Activated CD8-positive, alpha-beta memory T cell treated with anti-CD3 and anti-CD28 coated beads for 4 hours (primary cell): ENCODE data around the gene SWT1.
"Not testable (repeated sequence)": the region's sequence is repeated elsewhere in the genome, so short reads cannot be mapped to it uniquely, and the experiment has no call there.

Experiments used
- DNase-seq, 2 donors: peaks; one replicate each; pipeline ENCODE4 v3.0.0-alpha.2; 2020; ENCODE audit warnings: low read depth in 2 of 2

SWT1 gene

DNA sequence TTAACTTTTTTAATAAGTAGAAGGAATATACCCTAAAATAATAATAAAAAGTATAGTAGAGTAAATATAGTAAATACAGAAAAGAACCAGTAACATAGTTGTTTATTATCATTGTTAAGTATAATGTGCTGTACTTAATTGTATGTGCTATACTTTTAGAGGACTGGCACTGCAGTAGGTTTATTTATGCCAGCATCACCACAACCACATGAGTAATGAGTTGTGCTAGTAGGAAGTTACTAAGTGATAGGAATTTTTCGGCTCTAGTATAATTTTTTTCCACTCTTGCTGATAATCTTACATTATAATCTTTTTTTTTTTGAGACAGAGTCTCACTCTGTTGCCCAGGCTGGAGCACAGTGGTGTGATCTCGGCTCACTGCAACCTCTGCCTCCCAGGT is 88.5 kb downstream of the SWT1 start:
- no peak for DNase-seq

DNA sequence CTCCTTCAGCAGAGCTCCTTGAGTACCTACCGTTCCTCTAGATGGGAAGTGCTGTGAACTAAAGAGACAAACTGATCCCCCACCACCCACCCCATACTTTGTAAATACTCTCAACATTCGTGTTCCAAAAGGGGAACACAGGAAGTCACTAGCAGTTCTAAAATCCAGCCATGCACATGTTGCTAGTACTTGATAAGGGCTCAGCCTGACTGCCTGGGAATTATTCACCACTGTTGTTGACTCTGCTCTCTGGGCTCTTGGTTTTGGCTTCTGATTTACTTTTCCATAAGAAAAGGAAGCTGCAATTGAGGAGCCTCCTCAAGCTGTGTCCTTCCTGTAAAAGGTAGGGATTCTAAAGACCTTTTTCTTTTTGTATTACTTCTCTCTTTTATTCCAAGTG is 92.6 kb downstream of the SWT1 start:
- DNase-seq = no peak

DNA sequence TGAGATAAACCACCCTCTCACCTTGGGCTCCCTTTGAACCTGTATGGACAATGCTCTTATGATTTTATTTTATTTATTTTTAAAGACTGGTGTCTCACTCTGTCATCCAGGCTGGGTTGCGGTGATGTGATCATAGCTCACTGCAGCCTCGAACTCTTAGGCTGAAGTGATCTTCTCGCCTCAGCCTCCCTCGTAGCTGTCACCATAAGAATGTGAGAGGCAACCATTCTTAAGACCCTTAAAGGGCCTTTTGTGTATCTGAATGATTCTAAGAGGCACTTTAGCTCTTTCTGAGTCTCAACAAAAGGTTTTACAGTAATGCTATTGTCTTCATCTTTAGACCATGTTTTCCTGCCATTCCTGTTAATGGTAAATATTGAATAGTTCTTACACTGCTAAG is 93.1 kb downstream of the SWT1 start:
- no peak for DNase-seq

DNA sequence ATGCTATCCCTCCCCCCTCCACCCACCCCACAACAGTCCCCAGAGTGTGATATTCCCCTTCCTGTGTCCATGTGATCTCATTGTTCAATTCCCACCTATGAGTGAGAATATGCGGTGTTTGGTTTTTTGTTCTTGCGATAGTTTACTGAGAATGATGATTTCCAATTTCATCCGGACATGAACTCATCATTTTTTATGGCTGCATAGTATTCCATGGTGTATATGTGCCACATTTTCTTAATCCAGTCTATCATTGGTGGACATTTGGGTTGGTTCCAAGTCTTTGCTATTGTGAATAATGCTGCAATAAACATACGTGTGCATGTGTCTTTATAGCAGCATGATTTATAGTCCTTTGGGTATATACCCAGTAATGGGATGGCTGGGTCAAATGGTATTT is 95.0 kb downstream of the SWT1 start:
- not testable (repeated sequence) for DNase-seq

DNA sequence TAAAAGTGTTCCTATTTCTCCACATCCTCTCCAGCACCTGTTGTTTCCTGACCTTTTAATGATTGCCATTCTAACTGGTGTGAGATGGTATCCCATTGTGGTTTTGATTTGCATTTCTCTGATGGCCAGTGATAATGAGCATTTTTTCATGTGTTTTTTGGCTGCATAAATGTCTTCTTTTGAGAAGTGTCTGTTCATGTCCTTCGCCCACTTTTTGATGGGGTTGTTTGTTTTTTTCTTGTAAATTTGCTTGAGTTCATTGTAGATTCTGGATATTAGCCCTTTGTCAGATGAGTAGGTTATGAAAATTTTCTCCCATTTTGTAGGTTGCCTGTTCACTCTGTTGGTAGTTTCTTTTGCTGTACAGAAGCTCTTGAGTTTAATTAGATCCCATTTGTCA is 95.4 kb downstream of the SWT1 start:
- DNase-seq = not testable (repeated sequence)

DNA sequence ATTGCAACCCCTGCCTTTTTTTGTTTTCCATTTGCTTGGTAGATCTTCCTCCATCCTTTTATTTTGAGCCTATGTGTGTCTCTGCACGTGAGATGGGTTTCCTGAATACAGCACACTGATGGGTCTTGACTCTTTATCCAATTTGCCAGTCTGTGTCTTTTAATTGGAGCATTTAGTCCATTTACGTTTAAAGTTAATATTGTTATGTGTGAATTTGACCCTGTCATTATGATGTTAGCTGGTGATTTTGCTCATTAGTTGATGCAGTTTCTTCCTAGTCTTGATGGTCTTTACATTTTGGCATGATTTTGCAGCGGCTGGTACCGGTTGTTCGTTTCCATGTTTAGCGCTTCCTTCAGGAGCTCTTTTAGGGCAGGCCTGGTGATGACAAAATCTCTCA is 98.6 kb downstream of the SWT1 start:
- DNase-seq = not testable (repeated sequence)

DNA sequence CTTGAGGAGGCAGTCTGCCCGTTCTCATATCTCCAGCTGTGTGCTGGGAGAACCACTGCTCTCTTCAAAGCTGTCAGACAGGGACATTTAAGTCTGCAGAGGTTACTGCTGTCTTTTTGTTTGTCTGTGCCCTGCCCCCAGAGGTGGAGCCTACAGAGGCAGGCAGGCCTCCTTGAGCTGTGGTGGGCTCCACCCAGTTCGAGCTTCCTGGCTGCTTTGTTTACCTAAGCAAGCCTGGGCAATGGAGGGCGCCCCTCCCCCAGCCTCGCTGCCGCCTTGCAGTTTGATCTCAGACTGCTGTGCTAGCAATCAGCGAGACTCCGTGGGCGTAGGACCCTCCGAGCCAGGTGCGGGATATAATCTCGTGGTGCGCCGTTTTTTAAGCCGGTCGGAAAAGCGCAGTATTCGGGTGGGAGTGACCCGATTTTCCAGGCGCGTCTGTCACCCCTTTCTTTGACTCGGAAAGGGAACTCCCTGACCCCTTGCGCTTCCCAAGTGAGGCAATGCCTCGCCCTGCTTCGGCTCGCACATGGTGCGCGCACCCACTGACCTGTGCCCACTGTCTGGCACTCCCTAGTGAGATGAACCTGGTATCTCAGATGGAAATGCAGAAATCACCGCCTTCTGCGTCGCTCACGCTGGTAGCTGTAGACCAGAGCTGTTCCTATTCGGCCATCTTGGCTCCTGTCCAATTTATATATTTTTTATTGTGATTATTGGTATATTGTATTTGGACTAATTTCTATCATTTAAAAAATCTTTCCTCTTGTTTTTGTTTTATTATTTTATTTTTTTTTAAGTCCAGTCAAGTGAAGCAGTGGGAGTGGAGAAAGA is 100.4 kb downstream of the SWT1 start:
- not testable (repeated sequence) for DNase-seq

DNA sequence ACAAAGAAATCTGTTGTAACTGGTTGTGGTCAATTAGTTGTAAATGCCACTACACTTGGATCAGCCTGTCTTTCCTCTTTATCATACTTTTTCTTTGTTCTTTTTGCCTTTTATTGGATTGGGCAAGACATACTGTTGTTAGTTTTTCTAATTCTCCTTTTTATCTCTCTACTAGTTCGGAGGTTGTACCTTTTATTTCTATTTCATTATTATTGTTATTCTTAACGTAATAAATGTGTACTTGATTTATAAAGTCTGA is 100.9 kb downstream of the SWT1 start:
- no peak for DNase-seq

DNA sequence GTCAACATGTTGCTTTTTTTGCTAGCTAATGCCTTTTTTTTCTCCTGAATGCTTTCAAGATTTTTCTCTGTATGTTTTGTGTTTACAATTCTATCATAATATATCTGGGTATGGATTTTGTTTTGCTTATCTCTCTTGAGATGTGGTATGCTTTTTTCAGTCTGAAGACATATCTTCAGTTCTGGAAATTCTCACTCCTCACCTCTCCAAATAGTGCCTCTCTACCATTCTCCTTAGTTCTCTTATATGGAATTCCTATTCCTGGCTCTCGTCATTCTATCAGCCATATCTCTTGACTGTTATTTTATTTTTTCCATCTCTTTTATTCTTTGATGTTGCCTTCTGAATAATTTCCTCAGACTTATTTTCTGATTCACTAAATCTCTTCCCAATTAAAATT is 101.7 kb downstream of the SWT1 start:
- DNase-seq = no peak

DNA sequence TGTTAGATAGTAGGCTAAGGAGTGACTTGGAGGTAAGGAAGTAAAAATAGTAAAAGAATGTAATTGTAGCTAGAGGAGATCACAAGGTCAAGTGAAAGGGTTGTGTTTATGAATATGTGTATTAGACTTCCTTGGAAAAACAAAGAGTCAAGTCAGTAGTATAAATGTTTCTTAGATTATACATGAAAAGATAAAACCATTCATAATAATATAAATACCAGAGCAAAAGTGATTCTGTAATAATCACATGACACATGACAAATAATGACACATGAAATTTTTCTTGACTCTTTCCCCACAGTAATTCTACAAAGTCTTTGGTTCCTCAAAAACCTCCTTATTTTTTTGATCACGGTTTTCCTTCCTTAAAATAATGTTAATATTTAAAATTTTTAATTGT is 103.6 kb downstream of the SWT1 start:
- no peak for DNase-seq

DNA sequence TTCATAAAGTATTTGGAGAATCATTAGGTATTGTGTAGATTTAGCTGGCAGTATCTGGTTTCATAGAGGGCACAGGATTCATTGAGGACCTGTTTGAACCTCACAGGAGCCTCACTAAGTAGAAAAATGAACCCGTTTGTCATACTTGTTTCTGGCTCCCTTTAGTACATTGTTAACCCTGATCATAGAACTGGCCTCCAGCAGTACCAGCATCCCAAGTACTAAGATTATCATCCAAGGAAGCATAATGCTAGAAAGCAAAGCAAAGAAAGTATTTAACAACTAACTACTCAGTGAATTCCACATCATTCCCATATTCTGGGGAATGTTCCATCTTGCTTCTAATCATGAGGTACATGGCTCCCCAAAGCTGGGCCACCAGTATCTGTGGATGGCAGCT is 105.2 kb downstream of the SWT1 start:
- no peak for DNase-seq

DNA sequence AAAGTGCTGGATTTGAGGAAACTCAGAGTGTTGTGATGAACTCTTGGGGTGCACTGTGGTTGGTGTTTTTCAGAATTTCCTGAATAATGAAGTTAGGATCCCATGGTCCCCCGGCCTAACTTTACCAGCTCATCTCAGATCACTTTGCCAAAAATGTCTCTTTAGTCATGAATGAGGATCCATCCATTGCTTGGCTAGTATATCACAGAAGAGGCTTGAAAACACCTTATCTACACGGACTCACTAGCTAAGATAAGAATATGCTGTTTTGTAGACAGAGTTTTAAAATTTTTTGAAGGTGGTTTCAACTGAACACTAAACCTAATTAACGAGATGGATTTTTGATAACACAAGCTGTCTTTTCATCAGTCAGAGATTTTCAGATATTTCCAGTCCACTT is 106.3 kb downstream of the SWT1 start:
- DNase-seq = no peak

DNA sequence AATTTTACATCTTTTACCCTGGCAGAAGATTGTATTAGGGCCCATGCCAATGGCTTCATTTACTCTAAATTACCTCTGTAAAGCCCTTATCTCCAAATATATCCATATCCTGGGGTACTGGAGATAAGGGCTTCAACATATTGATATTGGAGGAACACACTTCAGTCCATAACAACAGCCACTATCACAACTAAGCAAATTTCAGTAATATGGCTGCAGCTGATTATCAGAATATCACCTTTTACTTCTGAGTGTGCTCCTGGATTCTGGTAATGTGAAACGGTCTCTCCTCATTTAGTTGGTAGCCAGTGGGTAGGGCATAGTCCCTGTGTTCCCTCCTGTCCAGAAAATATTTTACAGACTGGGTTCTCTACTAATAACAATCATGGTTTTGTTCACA is 106.8 kb downstream of the SWT1 start:
- no peak for DNase-seq

DNA sequence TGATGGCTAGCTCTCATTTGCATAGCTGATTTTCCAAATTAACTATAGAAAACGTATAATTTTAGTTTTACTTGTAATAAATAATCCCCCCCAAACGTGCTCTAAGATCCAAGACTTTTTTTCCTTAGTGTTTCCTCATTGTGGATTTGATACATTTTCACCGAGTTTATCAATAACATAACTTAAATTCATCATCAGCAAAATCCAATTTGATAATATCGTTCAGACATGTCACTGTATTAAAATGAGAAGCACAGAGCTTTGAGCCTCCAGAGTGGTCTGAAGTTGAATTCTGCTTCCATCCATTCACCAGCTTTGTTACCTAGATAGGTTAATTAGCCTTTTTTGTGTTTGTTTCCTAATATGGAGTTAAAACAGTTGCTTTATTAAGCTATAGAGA is 108.3 kb downstream of the SWT1 start:
- no peak for DNase-seq

DNA sequence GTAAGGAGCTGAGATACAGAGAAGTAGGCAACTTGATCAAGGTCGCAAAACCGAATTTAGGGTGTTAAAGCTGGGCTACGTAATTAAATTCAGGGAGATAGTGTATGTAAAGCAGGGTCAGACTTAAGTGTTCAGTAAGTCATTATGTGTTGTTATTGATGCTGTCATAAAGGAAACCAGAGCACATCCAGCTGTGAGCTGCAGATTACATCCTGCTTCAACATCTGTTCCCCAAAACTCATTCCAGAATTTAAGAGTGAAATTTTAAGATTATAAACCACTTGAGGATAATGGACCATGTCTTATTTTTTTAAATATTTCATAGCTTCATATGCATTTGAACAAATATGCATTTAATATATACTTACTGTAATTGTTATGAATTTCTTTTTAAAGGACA is 110.3 kb downstream of the SWT1 start:
- DNase-seq = no peak

DNA sequence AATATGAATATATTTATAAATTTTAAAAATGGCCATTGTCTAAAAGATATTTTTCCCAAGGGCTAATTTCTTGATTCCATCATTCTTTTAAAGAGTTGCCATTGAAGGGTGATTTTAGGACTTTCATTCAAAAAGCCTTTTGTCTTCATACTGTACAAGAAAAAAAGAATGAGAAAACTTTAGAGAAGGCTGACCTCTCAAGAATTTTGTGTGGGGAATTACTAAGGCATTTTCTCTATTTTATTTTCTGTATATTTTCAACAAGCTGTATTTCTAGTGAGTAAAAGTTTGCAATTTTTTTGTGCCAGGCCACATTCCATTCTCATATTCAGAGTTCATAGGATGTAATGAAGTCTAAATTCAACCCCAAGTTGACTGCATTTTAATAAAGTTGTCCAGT is 110.7 kb downstream of the SWT1 start:
- DNase-seq = no peak

DNA sequence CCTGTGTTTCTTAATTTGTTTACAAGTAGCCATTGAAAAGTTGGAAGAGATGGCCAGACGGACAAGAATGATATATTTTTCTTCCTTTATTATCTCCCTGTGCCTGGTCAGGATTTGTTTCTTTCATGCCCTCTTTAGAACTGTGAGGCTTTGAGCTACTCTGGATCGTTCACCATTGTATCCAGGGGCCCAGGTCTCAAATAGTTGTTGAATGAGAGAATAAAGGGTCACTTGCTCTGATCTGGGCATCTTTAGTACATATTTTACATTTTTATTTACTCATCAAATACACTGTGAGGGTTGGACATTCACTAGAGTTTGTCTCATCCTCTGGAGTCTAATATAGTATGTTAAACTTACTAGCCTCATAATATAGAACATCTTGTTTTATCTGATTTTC is 111.4 kb downstream of the SWT1 start:
- DNase-seq = no peak

DNA sequence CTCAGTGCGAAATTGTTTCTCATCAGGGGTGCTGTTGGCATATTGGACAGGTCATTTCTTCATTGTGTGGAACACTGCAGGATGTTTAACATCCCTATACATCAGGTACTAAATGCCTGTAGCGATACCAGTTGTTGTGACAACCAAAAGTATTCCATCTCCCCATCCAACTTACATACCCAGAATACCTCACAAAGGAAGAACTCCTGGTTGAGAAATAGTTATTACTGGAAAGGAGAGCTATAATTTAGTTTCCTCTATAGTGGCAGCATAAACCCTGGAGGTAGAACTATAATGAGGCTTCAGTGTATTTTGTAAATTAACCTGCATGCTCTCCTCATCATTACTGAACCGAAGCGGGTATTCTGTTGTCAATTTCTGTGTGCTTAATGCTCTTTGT is 115.0 kb downstream of the SWT1 start:
- no peak for DNase-seq

DNA sequence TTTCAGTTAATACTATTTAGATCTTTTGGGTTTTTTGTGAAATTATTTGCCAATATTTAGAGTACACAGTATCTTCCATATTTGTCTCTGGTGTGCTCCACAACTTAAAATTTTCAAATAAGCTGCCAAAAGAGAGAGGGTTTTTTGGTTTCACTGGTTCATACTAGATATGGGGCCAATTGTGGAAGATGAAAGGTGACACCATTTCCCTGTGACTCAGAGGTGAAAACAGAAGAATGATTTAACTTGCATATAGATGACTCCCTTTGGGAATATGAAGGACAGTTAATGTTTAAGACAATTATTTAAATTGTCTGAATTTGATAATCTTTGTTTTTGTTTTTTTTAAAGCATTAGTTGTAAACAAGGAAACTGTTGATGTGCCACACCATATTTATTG is 122.6 kb downstream of the SWT1 start:
- no peak for DNase-seq

DNA sequence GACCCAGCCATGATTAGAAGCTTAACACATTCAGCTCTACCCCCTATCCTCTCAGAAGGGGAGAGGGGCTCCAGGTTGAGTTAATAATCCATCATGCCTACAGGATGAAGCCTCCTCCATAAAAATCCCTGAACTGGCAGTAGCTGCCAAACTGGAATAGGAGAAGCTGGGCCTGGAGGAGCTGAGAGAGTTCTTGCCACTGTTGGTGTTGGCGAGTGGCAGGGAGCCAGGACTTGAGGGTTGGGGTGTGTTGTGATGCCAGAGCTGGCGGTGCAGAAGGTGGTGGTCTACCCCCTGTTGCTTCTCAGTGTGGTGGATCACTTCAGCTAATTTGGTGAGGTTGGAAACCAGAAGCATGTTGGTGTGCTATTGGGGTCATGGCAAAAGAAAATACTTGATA is 123.6 kb downstream of the SWT1 start:
- DNase-seq = no peak

DNA sequence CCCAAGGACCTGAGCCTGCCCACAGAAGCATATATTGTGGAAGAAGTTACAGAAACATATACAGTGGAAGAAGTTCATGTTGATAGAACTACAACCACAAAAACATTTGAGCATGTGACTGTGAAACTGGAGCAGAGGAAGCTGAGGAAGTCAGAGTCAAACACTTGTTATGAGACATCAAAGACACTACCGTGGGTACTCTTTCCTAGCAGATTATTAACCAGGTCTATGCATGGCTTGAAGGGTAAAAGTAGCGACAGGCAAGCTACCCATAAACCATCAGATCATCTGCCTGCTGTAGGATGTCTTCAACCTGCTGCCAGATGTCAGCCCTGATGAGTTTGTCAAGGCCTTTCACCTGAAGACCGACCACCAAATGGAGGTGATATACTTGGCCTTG is 124.3 kb downstream of the SWT1 start:
- no peak for DNase-seq

DNA sequence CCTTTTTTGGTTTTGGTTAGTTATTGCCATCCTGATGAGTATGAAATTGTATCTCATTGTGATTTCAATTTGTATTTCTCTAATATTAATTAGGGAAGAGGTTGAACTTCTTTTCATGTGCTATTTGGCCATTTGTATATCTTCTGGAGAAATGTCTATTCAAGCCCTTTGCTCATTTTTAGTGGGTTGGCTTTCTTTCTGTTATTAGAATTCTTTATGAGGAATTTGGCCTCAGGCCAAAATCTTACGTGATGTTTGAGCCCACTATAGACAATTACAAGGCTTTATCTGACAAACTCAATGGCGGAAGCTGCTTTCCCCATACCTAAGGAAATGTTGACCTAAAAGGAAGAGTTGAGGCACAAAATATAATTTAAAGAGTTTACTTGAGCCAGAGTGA is 127.1 kb downstream of the SWT1 start:
- DNase-seq = no peak

DNA sequence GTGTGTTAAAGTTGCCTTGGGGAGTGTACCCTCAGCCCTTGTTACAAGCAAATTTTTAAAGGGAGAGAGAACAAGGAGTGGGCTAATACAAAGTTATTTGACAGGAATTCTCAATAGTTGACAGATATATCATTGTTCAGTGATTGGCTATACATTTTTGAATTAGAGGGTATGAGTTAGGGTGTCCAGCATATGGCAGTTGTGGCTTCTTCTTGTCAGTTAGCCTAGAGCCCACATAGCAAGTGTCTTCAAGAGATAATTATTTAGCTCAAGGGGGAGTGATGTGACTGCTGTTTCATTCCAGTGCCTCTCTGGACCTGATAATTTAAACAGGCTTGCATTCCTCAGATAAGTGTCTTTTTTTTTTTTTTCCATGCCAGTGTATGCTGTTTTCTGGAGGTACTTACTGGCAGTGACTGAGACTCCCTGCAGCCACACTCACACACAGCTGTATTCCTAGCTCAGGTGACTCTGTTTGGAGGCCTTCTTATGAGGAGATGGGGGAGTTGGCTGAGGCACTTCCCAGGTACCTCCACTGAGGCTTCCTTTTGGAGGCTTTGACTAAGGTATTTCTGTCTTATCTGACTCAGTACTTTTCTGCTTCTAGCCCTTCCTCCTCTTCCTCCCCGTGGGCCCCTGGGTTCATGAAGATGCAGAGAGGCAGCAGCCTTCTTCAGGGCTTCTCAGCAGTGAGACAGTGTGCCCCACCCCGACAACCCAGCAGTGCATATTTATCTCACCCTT is 127.7 kb downstream of the SWT1 start:
- DNase-seq = no peak

DNA sequence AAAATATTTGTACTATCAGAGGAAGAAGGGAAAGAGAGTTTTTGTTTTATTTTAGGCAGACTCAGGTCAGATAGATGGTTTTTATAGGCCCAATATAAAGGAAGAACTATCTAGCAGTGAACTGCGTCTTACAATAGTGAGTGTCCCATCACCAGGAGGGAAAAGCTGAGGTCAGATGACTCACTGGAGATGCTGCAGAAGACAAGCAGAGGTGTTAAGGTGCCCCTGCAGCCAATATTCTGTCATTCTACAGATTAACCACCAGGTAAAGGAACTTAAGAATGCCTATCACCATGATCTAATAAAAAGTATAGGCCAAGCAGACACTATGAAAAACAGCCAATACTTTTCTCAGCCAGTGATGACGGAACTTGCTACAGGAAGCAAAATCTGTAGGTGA is 130.5 kb downstream of the SWT1 start:
- DNase-seq = no peak
